ENCODE data around the gene WWC1.
A peak's percentile ranks its signal among the peaks of the same experiment; 100 is the strongest.

Gene WWC1

DNA sequence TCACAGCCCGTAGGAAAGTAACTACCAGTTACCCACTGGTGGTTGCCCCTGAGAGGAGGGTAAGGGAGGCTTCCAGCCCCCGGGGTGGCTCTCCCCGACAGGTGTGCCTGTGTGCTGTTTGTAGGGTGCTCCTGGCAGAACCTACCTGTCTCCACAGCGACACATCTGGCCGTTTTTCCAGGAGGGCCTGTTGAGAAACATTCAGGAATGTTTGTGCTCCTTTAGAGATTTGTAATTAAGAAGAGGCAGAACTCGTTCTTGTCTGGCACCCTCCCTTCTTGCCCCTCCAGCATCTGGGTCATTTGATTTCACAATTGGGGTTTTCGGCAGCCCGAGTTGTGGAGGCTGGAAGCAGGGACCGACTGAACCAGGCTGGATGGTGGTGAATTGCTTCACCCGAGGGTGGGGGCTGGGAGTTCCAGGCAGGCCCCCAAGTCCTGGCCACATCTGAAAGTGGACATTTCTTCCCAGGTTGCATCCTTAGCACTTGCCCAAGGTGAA is 74.2 kb downstream of the WWC1 start:
- DNase-seq: no peak

GRCh38 chr5:168366116-168366515 is 74.7 kb downstream of the WWC1 start:
- no peak for DNase-seq

- no peak for DNase-seq
Observed at GRCh38 chr5:168368854-168369253, 77.4 kb downstream of the WWC1 start.

DNA sequence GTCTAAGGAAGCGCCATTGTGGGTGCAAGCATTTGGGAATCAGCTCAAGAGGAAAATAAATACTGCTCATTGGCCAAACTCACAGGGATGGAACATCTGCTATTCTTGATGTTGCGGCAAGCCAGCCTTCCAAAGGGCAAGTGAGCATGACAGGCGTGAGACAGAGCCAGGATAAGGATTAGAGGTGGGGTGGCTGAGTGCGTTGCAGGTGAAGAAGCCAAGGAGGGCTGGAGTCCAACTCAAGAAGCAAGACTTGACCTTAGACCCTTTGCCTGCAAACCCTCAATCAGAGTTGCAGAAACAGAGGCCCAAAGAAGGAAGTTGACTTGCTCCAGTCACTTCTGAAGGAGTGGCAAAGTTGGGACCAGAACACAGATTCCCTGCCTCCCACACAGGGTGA is 79.4 kb downstream of the WWC1 start:
- no peak for DNase-seq

DNA sequence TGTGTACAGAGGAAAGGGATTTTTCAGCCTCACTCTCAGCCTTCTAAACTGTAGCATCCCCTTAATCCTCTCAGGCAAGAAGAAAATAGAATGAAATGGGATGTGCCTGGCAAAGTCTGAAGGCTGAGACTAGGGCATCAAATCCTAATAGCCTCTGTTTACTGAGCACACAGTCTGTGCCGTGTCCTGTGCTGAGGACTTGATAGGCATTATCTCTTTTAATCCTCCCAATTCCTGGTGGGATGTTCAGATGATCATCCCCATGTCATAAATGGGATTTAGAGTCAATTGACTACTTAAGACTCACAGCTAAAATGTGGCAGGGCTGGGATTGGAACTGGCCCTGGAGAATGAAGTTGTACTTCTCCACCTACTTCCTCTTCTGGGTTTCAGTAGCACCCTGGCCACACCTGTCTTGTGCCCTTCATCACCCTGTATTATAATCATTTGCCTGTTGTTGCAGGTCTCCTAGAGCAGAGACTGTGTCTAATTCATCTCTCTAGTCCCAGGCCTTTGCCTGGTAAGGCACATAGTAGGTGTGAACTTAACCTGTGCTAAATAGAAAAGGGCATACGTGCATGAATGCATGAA is 81.0 kb downstream of the WWC1 start:
- no peak for DNase-seq

DNA sequence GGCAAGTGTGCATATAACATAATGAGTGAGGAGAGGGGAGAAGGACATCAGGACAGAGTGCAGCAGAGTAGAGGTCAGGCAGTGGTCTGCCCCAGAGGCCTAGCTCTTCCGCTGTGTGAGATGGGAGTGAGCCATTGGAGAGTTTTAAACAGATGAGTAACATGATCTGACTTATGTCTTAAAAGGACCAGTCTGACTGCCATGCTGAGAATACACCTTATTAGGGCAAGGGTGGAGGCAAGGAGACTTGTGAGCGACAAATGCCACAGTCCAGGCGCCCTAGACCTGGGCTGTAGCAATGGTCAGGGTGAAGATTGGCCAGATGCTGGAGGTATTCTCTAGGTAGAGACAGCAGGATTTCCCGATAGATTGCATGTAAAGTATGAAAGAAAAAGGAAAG is 83.1 kb downstream of the WWC1 start:
- no peak for DNase-seq

DNA sequence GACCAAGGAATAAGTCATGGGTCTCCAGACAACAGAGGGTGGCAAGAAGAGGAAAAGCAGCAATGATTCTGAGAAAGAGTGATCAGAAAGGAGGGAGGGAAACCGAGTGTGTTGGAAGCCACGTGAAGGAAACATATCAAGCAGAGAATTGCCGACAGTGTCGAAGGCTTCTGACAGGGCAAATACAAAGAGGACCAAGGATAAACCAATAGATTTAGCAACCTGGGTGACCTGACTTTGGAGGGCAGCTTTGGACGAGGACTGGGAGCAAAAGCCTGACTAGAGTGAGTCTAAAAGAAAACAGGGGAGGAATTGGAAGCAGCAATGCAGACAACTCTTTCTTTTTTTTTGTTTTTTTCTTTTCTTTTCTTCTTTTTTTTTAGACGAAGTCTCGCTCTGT is 83.8 kb downstream of the WWC1 start:
- DNase-seq: no peak

DNA sequence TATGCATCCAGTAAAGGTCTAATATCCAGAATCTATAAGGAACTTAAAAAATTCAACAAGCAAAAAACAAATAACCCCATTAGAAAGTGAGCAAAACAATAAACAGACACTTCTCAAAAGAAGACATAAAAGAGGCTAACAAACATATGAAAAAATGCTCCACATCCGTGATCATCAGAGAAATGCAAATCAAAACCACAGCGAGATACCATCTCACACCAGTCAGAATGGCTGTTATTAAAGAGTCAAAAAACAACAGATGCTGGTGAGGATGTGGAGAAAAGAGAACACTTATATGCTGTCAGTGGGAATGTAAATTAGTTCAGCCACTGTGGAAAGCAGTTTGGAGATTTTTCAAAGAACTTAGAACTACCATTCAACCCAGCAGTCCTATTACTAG is 86.1 kb downstream of the WWC1 start:
- DNase-seq: peak in 1 of 2 donors; percentile 73

DNA sequence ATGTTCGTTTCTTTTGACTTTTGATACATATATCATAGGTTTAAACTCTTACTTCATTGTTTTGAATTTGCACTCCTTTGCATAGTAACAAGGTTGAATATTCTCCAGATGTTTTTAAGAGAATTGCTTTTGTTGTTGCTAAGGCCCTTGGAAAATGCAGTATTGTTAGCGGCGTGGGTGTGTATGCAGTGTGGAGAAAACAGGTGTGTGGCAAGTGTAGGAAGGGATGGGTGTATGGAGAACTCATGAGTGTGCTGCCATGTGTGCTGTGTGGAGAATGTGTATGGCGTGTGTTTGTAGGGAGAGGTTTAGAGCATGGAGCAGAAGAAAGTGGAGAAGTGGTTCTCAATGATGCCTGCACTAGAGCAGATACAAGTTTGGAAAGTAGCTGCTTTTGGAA is 87.3 kb downstream of the WWC1 start:
- DNase-seq: no peak

GRCh38 chr5:168382421-168382820 is 91.0 kb downstream of the WWC1 start:
- no peak for DNase-seq

- no peak for DNase-seq
Observed at GRCh38 chr5:168390491-168390890, 99.0 kb downstream of the WWC1 start.

- DNase-seq: no peak
Observed at GRCh38 chr5:168393773-168394172, 102.3 kb downstream of the WWC1 start.

GRCh38 chr5:168400429-168401220 is 109.2 kb downstream of the WWC1 start:
- DNase-seq: no peak

GRCh38 chr5:168401226-168401625 is 109.8 kb downstream of the WWC1 start:
- DNase-seq: no peak

GRCh38 chr5:168401880-168402279 is 110.4 kb downstream of the WWC1 start:
- DNase-seq: no peak

- no peak for DNase-seq
Observed at GRCh38 chr5:168404365-168404764, 112.9 kb downstream of the WWC1 start.

GRCh38 chr5:168407211-168407610 is 115.8 kb downstream of the WWC1 start:
- DNase-seq: no peak

DNA sequence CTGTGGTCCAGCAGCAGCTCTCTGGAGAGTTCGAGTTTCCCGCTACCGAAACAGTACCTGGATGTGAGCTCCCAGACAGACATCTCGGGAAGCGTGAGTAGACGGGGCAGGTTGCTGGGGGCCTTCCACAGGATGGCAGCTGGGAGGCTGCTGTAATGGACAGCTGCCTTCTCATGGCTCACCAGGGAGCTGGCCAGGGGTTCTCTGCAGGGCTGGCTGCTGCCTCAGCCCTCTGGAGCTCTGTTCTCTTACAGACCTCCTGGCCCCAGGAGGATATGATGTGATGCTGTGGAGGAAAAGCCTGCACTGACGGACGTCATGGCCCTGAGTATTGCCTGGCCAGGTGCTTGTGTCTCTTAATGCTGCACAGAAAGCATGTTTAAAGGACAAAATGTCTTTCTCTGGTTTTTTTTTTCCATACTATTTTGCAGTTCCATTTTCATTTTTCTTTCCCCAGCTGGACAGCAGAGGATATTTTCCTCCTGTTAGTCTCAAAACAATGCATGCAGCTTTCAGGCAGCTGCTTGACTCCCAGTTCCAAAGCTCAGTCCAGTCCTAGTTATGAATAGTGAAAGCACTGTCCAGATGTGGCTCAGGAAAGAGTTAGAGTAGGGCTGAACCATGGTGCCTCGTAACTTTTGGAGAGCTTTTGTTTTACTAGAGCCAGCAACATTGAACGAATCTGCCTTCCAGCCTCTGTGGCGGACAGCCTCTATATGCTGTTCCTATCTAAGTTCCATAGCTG is 117.3 kb downstream of the WWC1 start:
- no peak for DNase-seq

DNA sequence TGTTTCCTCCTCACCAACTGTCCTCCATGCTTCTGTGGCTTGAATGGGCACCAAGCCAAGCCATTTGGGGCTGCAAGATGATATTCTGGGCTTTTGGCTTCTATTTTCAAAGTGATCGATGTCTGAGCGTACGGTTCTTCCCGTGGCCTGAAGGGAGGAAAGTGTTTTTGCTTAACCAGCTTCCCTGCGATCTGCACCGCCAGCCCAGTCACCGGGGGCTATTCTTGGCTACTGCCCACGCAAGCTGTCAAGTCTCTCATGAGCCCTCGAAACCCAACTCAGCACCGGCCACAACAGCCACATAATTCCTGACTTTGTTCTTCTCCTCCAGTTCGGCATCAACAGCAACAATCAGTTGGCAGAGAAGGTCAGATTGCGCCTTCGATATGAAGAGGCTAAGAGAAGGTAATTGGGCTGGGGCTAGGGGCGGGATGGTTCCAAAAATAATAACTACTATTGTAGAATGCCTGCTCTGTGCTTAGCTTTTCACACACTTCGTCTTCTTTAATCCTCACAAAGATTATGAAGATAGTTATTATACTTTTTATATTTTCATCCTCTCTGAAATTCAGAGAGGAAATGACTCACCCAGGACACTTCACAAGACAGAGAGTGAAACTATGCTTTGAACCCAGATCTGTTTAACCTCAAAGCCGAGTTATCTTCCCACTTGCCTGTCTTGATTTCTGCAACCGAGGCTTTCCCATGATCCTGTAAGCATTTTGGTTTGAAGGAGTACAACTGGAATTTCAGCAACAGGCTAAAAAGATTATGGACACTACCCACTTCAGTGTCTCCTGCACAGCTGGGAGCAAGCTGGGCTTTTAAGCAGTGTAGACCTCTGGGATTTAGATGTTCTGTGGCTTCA is 118.4 kb downstream of the WWC1 start:
- DNase-seq: peak in 1 of 2 donors; percentile 19

- DNase-seq: no peak
Observed at GRCh38 chr5:168411871-168412270, 120.4 kb downstream of the WWC1 start.

DNA sequence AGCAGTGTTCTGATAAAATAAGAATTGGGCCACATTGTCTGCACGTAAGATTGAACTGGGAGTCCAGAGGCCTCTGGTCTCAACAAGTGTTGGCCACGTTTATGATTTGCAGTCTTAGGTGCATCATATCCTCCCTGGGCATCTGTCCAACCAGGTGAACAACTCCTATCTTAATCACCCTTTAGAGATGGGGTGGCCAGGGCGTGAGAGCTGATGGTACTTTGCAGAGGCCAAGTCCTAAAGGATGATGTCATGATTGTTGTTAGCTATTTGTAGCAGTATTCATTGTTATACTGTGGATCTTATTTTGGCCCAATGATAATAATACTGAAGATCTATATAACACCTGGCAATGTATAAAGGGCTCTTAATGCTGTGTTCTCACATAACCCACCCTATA is 121.6 kb downstream of the WWC1 start:
- DNase-seq: no peak

- DNase-seq: no peak
Observed at GRCh38 chr5:168413596-168413995, 122.2 kb downstream of the WWC1 start.

GRCh38 chr5:168415401-168415800 is 124.0 kb downstream of the WWC1 start:
- no peak for DNase-seq

All from CD4-positive, alpha-beta T cell treated with Interleukin-1 beta for 1 hour (primary cell).